Osteocyte (in vitro differentiated cells): ENCODE measurements around the gene SLC6A19. TPM values are rescaled to one million over a fixed set of nuclear protein-coding genes. Genes with fewer than 3 reads are reported as not detected.

Experiments used
- DNase-seq: peaks from one replicate; pipeline ENCODE4 v3.0.0; 2021; ENCODE audit warnings: mixed read lengths; ENCODE audit not compliant: unreplicated experiment; ENCODE audit errors: extremely low spot score
- H3K27ac Mint-ChIP-seq: one replicate; pipeline ENCODE4 v1.8.0; 2021; ENCODE audit warnings: mild to moderate bottlenecking, mixed read lengths; ENCODE audit not compliant: unreplicated experiment
- H3K27me3 Mint-ChIP-seq: one replicate; pipeline ENCODE4 v1.8.0; 2021; ENCODE audit warnings: mixed read lengths; ENCODE audit not compliant: unreplicated experiment
- H3K36me3 Mint-ChIP-seq: one replicate; pipeline ENCODE4 v1.8.0; 2021; ENCODE audit warnings: mixed read lengths; ENCODE audit not compliant: unreplicated experiment
- H3K4me1 Mint-ChIP-seq: one replicate; pipeline ENCODE4 v1.8.0; 2021; ENCODE audit warnings: mixed read lengths; ENCODE audit not compliant: unreplicated experiment
- H3K4me3 Mint-ChIP-seq: one replicate; pipeline ENCODE4 v1.8.0; 2021; ENCODE audit warnings: mild to moderate bottlenecking, moderate library complexity, mixed read lengths; ENCODE audit not compliant: unreplicated experiment
- H3K9me3 Mint-ChIP-seq: one replicate; pipeline ENCODE4 v1.8.0; 2021; ENCODE audit warnings: mixed read lengths; ENCODE audit not compliant: unreplicated experiment
- total RNA-seq: library from RNA; stranded (reverse); gene quantifications from 2 replicates; pipeline ENCODE4 v1.2.1, GENCODE V29; 2021
- TF ChIP-seq, protein P1 (sequence below): fragments of 200-600 bp; sonication (generic); IDR thresholded peaks from 2 replicates; pipeline ENCODE4 v1.5.0; 2021; ENCODE audit warnings: antibody characterized with exemption, mild to moderate bottlenecking, moderate library complexity

The SLC6A19 gene
- total RNA-seq, 1 donor from 2014 or later, result not detected

DNA sequence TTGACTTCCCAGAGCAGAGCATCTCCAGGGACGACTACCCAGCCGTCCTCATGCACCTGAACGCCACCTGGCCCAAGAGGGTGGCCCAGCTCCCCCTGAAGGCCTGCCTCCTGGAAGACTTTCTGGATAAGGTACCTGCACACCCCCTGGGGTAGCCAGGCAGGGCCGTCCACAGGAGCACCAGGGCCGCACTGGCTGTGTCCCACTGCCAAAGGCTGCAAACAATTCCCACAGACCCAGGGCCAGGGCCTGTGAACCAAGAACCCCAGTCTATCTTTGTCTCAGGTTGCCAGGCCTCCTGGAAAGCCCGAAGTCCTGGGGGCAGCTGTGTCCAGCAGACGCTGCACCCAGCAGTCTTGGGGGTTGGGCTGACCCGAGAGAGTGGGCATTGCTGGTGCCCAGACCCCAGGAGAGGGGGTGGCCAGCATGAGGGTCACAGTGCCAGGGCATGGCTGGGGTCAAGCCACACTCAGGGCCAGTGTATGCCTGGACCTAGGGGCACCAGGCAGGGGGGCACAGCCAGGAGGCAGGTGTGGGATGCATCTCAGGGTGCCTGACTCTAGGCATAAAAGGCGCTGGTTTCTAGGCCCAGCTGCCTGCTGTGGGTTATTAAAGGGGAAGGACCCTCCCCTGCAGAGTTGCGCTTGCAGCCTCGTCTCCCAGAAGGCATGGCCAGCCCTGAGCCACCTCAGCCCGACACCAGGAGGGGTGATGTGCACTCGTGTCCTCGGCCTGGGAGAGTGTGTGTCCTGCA lies 41.5 kb downstream of the SLC6A19 start:
- DNase-seq, result no peak
- Mint-ChIP-seq H3K4me3 (no peak overlapping the region), H3K36me3 (no peaks in the 10 kb centered on the region), H3K4me1 (no peaks in the 10 kb centered on the region), H3K27ac (no peak overlapping the region), H3K27me3 (no peaks in the 10 kb centered on the region), H3K9me3 (no peaks in the 10 kb centered on the region)
- TF ChIP-seq, protein P1, sequence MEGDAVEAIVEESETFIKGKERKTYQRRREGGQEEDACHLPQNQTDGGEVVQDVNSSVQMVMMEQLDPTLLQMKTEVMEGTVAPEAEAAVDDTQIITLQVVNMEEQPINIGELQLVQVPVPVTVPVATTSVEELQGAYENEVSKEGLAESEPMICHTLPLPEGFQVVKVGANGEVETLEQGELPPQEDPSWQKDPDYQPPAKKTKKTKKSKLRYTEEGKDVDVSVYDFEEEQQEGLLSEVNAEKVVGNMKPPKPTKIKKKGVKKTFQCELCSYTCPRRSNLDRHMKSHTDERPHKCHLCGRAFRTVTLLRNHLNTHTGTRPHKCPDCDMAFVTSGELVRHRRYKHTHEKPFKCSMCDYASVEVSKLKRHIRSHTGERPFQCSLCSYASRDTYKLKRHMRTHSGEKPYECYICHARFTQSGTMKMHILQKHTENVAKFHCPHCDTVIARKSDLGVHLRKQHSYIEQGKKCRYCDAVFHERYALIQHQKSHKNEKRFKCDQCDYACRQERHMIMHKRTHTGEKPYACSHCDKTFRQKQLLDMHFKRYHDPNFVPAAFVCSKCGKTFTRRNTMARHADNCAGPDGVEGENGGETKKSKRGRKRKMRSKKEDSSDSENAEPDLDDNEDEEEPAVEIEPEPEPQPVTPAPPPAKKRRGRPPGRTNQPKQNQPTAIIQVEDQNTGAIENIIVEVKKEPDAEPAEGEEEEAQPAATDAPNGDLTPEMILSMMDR, result no peak

DNA sequence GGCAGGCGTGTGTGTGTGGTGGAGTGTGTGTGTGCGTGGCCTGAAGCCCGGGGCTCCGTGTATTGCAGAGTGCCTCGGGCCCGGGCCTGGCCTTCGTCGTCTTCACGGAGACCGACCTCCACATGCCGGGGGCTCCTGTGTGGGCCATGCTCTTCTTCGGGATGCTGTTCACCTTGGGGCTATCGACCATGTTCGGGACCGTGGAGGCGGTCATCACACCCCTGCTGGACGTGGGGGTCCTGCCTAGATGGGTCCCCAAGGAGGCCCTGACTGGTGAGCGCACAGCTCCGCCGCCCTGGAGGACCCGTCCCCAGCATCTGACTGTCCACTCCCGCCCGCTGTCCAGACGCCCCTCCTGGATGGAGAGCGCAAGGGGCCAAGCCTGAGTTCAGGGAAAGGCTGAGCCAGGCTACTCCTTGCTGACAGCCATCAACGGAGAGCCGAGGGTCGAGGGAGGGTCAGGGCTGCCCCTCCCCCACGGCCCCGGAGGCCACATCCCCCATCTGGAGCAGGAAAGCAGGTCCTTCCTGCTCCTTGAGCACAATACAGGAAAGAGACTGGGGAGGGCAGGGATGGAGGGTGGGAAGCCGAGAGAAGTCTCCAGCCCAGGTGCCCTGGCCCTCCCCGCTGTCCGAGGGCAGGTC lies 42.2 kb downstream of the SLC6A19 start:
- TF ChIP-seq, protein P1, result no peak
- no peak for DNase-seq
- H3K4me3 Mint-ChIP-seq, result no peak overlapping the region
- no peaks in the 10 kb centered on the region for H3K36me3 Mint-ChIP-seq
- no peaks in the 10 kb centered on the region for H3K4me1 Mint-ChIP-seq
- H3K27me3 Mint-ChIP-seq, result no peaks in the 10 kb centered on the region
- no peak overlapping the region for H3K27ac Mint-ChIP-seq
- H3K9me3 Mint-ChIP-seq, result no peaks in the 10 kb centered on the region

DNA sequence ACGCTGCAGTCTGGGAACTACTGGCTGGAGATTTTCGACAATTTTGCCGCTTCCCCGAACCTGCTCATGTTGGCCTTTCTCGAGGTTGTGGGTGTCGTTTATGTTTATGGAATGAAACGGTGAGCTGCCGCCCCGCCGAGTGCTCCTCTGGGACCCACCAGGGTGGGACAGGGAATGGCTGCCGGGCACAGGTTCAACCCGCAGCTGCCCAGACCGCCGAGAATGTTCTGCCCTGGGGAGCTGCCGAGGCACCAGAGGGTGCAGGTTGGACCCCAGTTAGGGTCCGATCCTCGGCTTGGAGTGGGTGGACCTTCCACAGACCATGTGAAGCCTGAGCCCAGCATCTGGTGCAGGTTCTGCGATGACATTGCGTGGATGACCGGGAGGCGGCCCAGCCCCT lies 42.9 kb downstream of the SLC6A19 start:
- no peaks in the 10 kb centered on the region for H3K27me3 Mint-ChIP-seq
- H3K4me3 Mint-ChIP-seq, result no peak overlapping the region
- H3K36me3 Mint-ChIP-seq, result no peaks in the 10 kb centered on the region
- no peaks in the 10 kb centered on the region for H3K9me3 Mint-ChIP-seq
- H3K4me1 Mint-ChIP-seq, result no peaks in the 10 kb centered on the region
- no peak for DNase-seq
- TF ChIP-seq, protein P1, result no peak
- H3K27ac Mint-ChIP-seq, result no peak overlapping the region

DNA sequence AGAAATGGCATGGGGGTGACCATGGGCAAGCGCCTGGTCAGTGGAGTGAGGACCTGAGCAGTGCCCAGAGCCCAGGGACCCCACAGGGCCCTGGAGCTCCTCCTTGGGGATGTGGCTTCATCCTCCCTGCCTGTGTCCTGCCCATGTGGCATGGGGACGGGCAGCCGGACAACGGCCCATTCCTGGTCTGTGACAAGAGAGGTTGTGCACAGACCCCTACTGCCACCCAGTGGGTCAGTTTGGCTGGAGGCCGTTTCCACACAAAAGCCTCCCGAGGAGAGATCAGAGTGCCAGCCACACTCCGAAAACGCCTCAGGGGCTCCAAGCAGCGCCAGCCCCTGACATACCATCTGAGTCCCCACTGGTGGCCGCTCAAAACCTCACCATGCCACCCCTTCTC lies 43.6 kb downstream of the SLC6A19 start:
- no peaks in the 10 kb centered on the region for H3K9me3 Mint-ChIP-seq
- DNase-seq, result no peak
- H3K27me3 Mint-ChIP-seq, result no peaks in the 10 kb centered on the region
- no peak overlapping the region for H3K4me3 Mint-ChIP-seq
- H3K27ac Mint-ChIP-seq, result no peak overlapping the region
- TF ChIP-seq, protein P1, result no peak
- H3K36me3 Mint-ChIP-seq, result no peaks in the 10 kb centered on the region
- no peaks in the 10 kb centered on the region for H3K4me1 Mint-ChIP-seq

DNA sequence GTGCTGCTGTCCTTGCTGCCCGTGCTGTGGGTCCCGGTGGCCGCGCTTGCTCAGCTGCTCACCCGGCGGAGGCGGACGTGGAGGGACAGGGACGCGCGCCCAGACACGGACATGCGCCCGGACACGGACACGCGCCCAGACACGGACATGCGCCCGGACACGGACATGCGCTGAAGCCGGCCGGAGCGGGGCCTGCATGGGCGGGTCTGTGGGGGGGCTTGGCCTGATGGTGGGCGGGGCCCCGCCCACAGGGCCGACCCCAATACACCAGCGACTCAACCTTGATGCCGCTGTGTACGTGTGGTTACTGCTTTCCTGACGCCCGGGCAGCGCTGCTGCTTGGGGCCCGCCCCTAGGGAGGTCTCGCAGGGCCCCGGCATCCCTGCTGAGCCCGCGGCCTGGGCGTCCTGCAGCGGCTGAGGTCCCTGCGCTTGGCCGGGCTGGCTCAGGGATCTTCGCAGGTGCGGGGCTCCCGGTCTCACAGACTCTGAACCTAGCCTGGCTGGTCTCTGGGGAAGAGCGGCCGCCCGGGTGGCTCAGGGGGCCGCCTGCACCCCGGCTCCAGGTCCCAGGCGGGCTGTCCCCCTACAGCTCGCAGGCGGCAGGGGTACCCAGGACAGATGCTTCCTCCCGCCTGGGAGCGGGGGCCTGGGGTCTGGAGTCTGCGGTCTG lies 44.6 kb downstream of the SLC6A19 start:
- TF ChIP-seq, protein P1, result no peak
- DNase-seq, result no peak
- Mint-ChIP-seq H3K4me3 (no peak overlapping the region), H3K27ac (no peak overlapping the region), H3K36me3 (no peaks in the 10 kb centered on the region), H3K4me1 (no peaks in the 10 kb centered on the region), H3K27me3 (no peaks in the 10 kb centered on the region), H3K9me3 (no peaks in the 10 kb centered on the region)
